H9 (cell line): ENCODE measurements around the gene DPM2. TPM values are rescaled to one million over a fixed set of nuclear protein-coding genes. Genes with fewer than 3 reads are reported as not detected.
A peak's percentile ranks its signal among the peaks of the same experiment; 100 is the strongest.

Source experiments
- DNase-seq: peaks from one replicate; pipeline ENCODE4 v3.0.0-alpha.2; 2017
- H2AFZ ChIP-seq: one replicate; pipeline ENCODE4 v1.6.1; 2013; ENCODE audit warnings: mild to moderate bottlenecking, low read length, control low read depth, moderate library complexity
- H2AK5ac ChIP-seq: 2 replicates; pipeline ENCODE4 v1.6.1; 2013; ENCODE audit warnings: low read length, control low read depth, mixed read lengths; ENCODE audit not compliant: insufficient read length
- H2BK120ac ChIP-seq: one replicate; pipeline ENCODE4 v1.6.1; 2013; ENCODE audit warnings: low read depth, mild to moderate bottlenecking, low read length, control low read depth, inconsistent platforms; ENCODE audit not compliant: poor library complexity, severe bottlenecking
- H2BK12ac ChIP-seq: 2 replicates; pipeline ENCODE4 v1.6.1; 2013; ENCODE audit warnings: low read length, control low read depth, mixed read lengths, low read depth; ENCODE audit not compliant: insufficient read length
- H2BK15ac ChIP-seq: 2 replicates; pipeline ENCODE4 v1.6.1; 2013; ENCODE audit warnings: low read depth, low read length, control low read depth
- H2BK20ac ChIP-seq: one replicate; pipeline ENCODE4 v1.6.1; 2013; ENCODE audit warnings: low read depth, mild to moderate bottlenecking, low read length, control low read depth, inconsistent platforms; ENCODE audit not compliant: poor library complexity, severe bottlenecking
- H2BK5ac ChIP-seq: 2 replicates; pipeline ENCODE4 v1.6.1; 2013; ENCODE audit warnings: low read length, control low read depth, mixed read lengths; ENCODE audit not compliant: insufficient read length
- H3K14ac ChIP-seq: 2 replicates; pipeline ENCODE4 v1.6.1; 2013; ENCODE audit warnings: low read length, control low read depth; ENCODE audit not compliant: insufficient read depth
- H3K18ac ChIP-seq: 2 replicates; pipeline ENCODE4 v1.6.1; 2013; ENCODE audit warnings: low read depth, mild to moderate bottlenecking, mixed read lengths, low read length, control low read depth; ENCODE audit not compliant: insufficient read length
- H3K23ac ChIP-seq: 2 replicates; pipeline ENCODE4 v1.6.1; 2013; ENCODE audit warnings: low read length, control low read depth, mixed read lengths, low read depth; ENCODE audit not compliant: insufficient read length
- H3K23me2 ChIP-seq: 2 replicates; pipeline ENCODE4 v1.6.1; 2013; ENCODE audit warnings: low read depth, mild to moderate bottlenecking, mixed read lengths, low read length, control low read depth; ENCODE audit not compliant: insufficient read length, poor library complexity, severe bottlenecking
- H3K27ac ChIP-seq: 2 replicates; pipeline ENCODE4 v1.5.1; 2013; ENCODE audit warnings: low read length, control low read depth, mixed read lengths, low read depth; ENCODE audit not compliant: insufficient read length
- H3K27me3 ChIP-seq: 2 replicates; pipeline ENCODE4 v1.6.1; 2013; ENCODE audit warnings: low read length, control low read depth, inconsistent platforms; ENCODE audit not compliant: insufficient read depth
- H3K4ac ChIP-seq: 2 replicates; pipeline ENCODE4 v1.6.1; 2013; ENCODE audit warnings: low read depth, mild to moderate bottlenecking, control low read depth, inconsistent platforms, low read length, moderate library complexity
- H3K4me1 ChIP-seq: 2 replicates; pipeline ENCODE4 v1.6.1; 2013; ENCODE audit warnings: low read length, control low read depth, inconsistent platforms; ENCODE audit not compliant: insufficient read depth
- H3K4me2 ChIP-seq: 2 replicates; pipeline ENCODE4 v1.6.1; 2013; ENCODE audit warnings: low read length, control low read depth, mixed read lengths; ENCODE audit not compliant: insufficient read length, insufficient read depth
- H3K56ac ChIP-seq: 2 replicates; pipeline ENCODE4 v1.6.1; 2013; ENCODE audit warnings: low read depth, mild to moderate bottlenecking, mixed read lengths, low read length, control low read depth; ENCODE audit not compliant: insufficient read length
- H3K79me1 ChIP-seq: 2 replicates; pipeline ENCODE4 v1.6.1; 2013; ENCODE audit warnings: low read depth, mild to moderate bottlenecking, moderate library complexity, low read length, control low read depth, inconsistent platforms; ENCODE audit not compliant: insufficient read depth, poor library complexity, severe bottlenecking
- H3K79me2 ChIP-seq: 2 replicates; pipeline ENCODE4 v1.6.1; 2013; ENCODE audit warnings: low read length, control low read depth, inconsistent platforms; ENCODE audit not compliant: insufficient read depth
- H3K9ac ChIP-seq: 2 replicates; pipeline ENCODE4 v1.6.1; 2013; ENCODE audit warnings: low read length, control low read depth, mixed read lengths; ENCODE audit not compliant: insufficient read length; ENCODE audit errors: extremely low read depth
- H3K9me3 ChIP-seq: one replicate; pipeline ENCODE4 v1.6.1; 2013; ENCODE audit warnings: low read depth, low read length, inconsistent platforms; ENCODE audit not compliant: control insufficient read depth
- H3T11ph ChIP-seq: one replicate; pipeline ENCODE4 v1.6.1; 2013; ENCODE audit warnings: mild to moderate bottlenecking, low read length, control low read depth, inconsistent platforms
- H4K20me1 ChIP-seq: one replicate; pipeline ENCODE4 v1.6.1; 2013; ENCODE audit not compliant: control insufficient read depth, insufficient read length, insufficient read depth
- H4K5ac ChIP-seq: 2 replicates; pipeline ENCODE4 v1.6.1; 2013; ENCODE audit warnings: low read depth, mild to moderate bottlenecking, mixed read lengths, low read length, control low read depth; ENCODE audit not compliant: insufficient read length
- H4K8ac ChIP-seq: replicated peaks from 2 replicates; pipeline ENCODE4 v1.6.1; 2013; ENCODE audit warnings: low read length, control low read depth, mixed read lengths, low read depth; ENCODE audit not compliant: insufficient read length
- H4K91ac ChIP-seq: 2 replicates; pipeline ENCODE4 v1.6.1; 2013; ENCODE audit warnings: low read depth, mild to moderate bottlenecking, moderate library complexity, mixed read lengths, low read length, control low read depth; ENCODE audit not compliant: insufficient read length
- H3K27ac Mint-ChIP-seq, 3 experiments: 2 replicates in 2 of 3; 3 replicates in 1 of 3; pipeline ENCODE4 v1.8.0; 2020 to 2021; ENCODE audit warnings: mixed read lengths in 3 of 3, mild to moderate bottlenecking in 1 of 3, moderate library complexity in 1 of 3
- H3K27me3 Mint-ChIP-seq: 2 replicates; pipeline ENCODE4 v1.8.0; 2021; ENCODE audit warnings: low read depth, mild to moderate bottlenecking, moderate library complexity, mixed read lengths
- H3K36me3 Mint-ChIP-seq, 3 experiments: 2 replicates in 2 of 3; 3 replicates in 1 of 3; pipeline ENCODE4 v1.8.0; 2020 to 2021; ENCODE audit warnings: low read depth in 3 of 3, mixed read lengths in 3 of 3; ENCODE audit not compliant: insufficient read depth in 1 of 3
- H3K4me1 Mint-ChIP-seq, 2 experiments: 2 replicates each; pipeline ENCODE4 v1.8.0; 2020; ENCODE audit warnings: mixed read lengths in 2 of 2
- H3K4me3 Mint-ChIP-seq, 2 experiments: 2 replicates in 1 of 2; 3 replicates in 1 of 2; pipeline ENCODE4 v1.8.0; 2020 to 2021; ENCODE audit warnings: mild to moderate bottlenecking in 2 of 2, mixed read lengths in 2 of 2, moderate library complexity in 1 of 2
- H3K9me3 Mint-ChIP-seq, 2 experiments: 2 replicates in 1 of 2; 3 replicates in 1 of 2; pipeline ENCODE4 v1.8.0; 2020; ENCODE audit warnings: mild to moderate bottlenecking in 2 of 2, mixed read lengths in 2 of 2, moderate library complexity in 1 of 2
- CTCF ChIP-seq: fragments of 200-600 bp; sonication (generic); conservative IDR thresholded peaks from 3 replicates; pipeline ENCODE4 v1.8.0; 2021; ENCODE audit warnings: antibody characterized with exemption, mild to moderate bottlenecking
- WGBS: extraction: QIAGEN DNeasy Blood & Tissue Kit; methylation state at CpG from one replicate; pipeline ENCODE4 v1.1.7; 2013; ENCODE audit warnings: missing lambda C conversion rate, low lambda C conversion rate, mixed read lengths; ENCODE audit not compliant: insufficient read length; ENCODE audit errors: extremely low coverage; 5-methylcytosine and 5-hydroxymethylcytosine counted together
- total RNA-seq: library from RNA; stranded (reverse); gene quantifications from 2 replicates; pipeline ENCODE4 v1.2.1, GENCODE V29; 2021

Gene DPM2
- total RNA-seq, 1 experiment from 2014 or later = 46.1 TPM

DNA sequence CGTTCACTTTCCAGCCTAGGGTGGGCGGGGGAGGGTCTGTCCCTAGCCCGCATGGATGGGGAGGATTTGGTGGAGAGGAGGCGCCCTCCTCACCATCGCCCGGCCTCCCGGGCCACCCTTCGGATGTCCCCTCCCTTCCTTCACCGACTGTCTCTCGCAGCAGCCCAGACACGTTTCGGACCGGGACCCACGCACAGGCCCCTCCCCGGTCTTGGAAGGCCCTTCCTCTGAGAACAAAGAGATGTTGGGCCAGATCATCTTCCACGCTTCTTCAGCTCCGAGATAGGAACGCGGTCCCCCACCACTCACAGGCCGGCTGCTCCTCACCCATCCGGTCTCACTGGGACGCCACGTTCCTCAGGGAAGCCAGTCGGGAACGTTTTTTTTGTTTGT is 640 bp upstream of the DPM2 start:
- H3K27ac Mint-ChIP-seq = peak overlapping the region; percentile 59 to 92 (median 91); a peak in 6 of 7 replicates

More for the DNA sequence above, 640 bp upstream of the DPM2 start:
- Histone ChIP-seq H4K8ac (no peak overlapping the region), H3K23me2 (peaks cover 6% of the 10 kb centered on the region), H3K27me3 (no peaks in the 10 kb centered on the region), H3K9me3 (no peaks in the 10 kb centered on the region), H4K5ac (no peak overlapping the region), H3K23ac (no peak overlapping the region), H2BK15ac (no peak overlapping the region), H3K56ac (no peak overlapping the region), H3K79me2 (no peaks in the 10 kb centered on the region), H3K18ac (no peak overlapping the region), H3K4ac (no peak overlapping the region), H3T11ph (no peak overlapping the region), H3K27ac (no peak overlapping the region), H2BK120ac (no peak overlapping the region), H2BK5ac (no peak overlapping the region), H3K14ac (0 out of 2 replicates have a peak overlapping the region, but pooled peaks have one; percentile 21), H4K20me1 (no peaks in the 10 kb centered on the region), H3K4me1 (no peaks in the 10 kb centered on the region), H4K91ac (no peak overlapping the region), H2AK5ac (no peak overlapping the region), H3K9ac (no peak overlapping the region), H3K4me2 (peak overlapping the region; percentile 96), H2AFZ (no peak overlapping the region), H2BK12ac (no peak overlapping the region), H3K79me1 (peaks cover 10% of the 10 kb centered on the region), H2BK20ac (no peak overlapping the region)
- Mint-ChIP-seq H3K9me3 (no peaks in the 10 kb centered on the region; a peak in 1 of 5 replicates), H3K4me3 (peak overlapping the region; percentile 67 to 84), H3K36me3 (peaks cover 6 to 39% (median 31%) of the 10 kb centered on the region in 3 experiments; a peak in 6 of 7 replicates), H3K27me3 (peaks cover 2% of the 10 kb centered on the region), H3K4me1 (peaks cover 27 to 49% of the 10 kb centered on the region in 2 experiments)
- no peak for TF ChIP-seq CTCF
- no CpG with 5 or more reads among the region's 25 CpGs for WGBS
- DNase-seq = peak; percentile 58
